Measurements from ENCODE around the gene FIGN. TPM values are rescaled to one million over a fixed set of nuclear protein-coding genes. Genes with fewer than 3 reads are reported as not detected.
A peak's percentile ranks its signal among the peaks of the same experiment; 100 is the strongest.

The FIGN gene
- polyA plus RNA-seq, 1 donor, result 1.3 TPM

DNA sequence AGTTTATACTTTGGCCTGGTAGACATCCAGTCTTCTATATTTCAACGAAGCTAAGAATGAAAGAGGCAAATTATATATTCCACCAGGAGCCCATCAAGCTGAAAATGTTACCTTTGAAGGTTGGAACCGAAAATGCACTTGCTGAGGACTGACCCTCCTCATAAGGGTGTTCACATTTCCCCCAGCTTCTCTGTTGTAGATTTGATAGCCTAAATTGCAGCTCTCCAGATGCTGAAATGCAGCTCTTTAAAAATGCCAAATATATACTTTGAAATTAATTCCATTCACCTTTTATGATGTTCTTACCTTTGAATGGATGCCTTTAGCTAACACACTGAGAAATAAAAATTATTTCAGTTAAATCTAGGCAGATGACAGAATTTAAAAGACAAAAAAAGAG lies 1.8 kb upstream of the FIGN start:
- no peak for DNase-seq

DNA sequence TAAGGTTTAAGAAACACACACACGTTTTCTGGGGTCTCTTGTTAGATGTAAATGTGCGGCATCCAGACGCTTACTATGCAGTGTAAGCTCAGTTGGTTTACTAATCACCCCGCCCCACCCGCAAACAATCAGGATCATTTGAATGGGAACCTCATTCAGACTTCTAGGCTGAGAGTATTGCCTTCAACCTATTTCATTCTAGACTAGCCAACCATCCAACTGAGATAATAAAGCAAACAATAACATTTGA lies 1.3 kb upstream of the FIGN start:
- Histone ChIP-seq H3K4me3 (ENCODE audit: low read length) (no peak overlapping the region), H3K36me3 (ENCODE audit: control insufficient read depth, insufficient read depth, low read length) (no peaks in the 10 kb centered on the region), H3K27ac (ENCODE audit: low read length) (no peak overlapping the region), H3K4me1 (ENCODE audit: control insufficient read depth, insufficient read depth, low read length) (no peaks in the 10 kb centered on the region), H3K9me3 (ENCODE audit: control insufficient read depth, low read depth, low read length) (peaks cover 2% of the 10 kb centered on the region), H3K27me3 (ENCODE audit: control insufficient read depth, insufficient read depth, low read length) (peaks cover 26% of the 10 kb centered on the region)
- DNase-seq, result no peak
- WGBS (ENCODE audit: insufficient coverage, low lambda C conversion rate), result no CpG with 5 or more reads among the region's 5 CpGs

More for the DNA sequence above, 1.8 kb upstream of the FIGN start:
- 29% methylated on average over 1 of the region's 2 CpGs for WGBS (ENCODE audit: insufficient coverage, low lambda C conversion rate)
- H3K27me3 ChIP-seq (ENCODE audit: control insufficient read depth, insufficient read depth, low read length), result peaks cover 26% of the 10 kb centered on the region
- H3K4me3 ChIP-seq (ENCODE audit: low read length), result no peak overlapping the region
- H3K4me1 ChIP-seq (ENCODE audit: control insufficient read depth, insufficient read depth, low read length), result no peaks in the 10 kb centered on the region
- no peaks in the 10 kb centered on the region for H3K36me3 ChIP-seq (ENCODE audit: control insufficient read depth, insufficient read depth, low read length)
- H3K27ac ChIP-seq (ENCODE audit: low read length), result no peak overlapping the region
- H3K9me3 ChIP-seq (ENCODE audit: control insufficient read depth, low read depth, low read length), result peaks cover 2% of the 10 kb centered on the region

DNA sequence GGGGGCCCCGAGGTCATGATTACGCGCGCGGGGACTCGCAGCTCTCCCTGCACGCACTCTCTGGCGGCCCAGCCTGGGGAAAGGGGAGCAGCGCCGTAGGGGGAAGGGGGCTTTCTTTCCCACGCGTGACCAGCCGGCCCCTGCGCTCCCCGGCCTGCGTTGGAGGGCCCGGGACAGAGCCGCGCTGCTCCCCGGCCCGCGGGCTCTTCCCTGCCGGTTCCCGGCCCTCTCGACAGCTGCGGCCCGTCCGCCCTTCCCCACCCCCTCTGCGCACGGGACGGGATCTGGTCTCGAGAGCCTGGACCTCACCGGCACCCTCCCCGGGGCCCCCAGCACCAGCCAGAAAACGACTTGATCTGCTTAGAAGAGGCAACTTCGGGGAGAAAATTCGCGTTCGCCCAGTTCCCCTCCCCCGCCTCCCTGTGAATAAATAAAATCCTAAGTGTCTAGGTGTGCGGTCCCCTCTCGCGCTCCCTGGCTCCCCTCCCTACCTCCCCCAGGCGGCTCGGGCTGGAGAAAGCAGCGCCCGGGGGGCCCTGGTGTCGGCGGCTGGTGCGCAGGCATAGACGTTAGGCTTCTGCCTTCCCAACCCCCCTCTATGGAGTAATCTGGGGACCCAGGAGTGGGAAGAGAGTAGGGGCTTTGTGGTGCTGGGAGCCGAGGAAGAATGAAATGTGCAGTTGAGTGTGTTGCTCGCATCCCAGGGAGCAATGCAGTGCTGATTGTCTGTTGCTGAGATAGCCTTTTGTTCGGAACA lies 803 bp upstream of the FIGN start:
- Histone ChIP-seq H3K9me3 (ENCODE audit: control insufficient read depth, low read depth, low read length) (peaks cover 2% of the 10 kb centered on the region), H3K36me3 (ENCODE audit: control insufficient read depth, insufficient read depth, low read length) (no peaks in the 10 kb centered on the region), H3K4me1 (ENCODE audit: control insufficient read depth, insufficient read depth, low read length) (no peaks in the 10 kb centered on the region), H3K27me3 (ENCODE audit: control insufficient read depth, insufficient read depth, low read length) (peaks cover 26% of the 10 kb centered on the region), H3K27ac (ENCODE audit: low read length) (no peak overlapping the region), H3K4me3 (ENCODE audit: low read length) (peak overlapping the region; percentile 49)
- peak in 1 of 2 donors; percentile 28 for DNase-seq
- WGBS (ENCODE audit: insufficient coverage, low lambda C conversion rate), result no CpG with 5 or more reads among the region's 54 CpGs

DNA sequence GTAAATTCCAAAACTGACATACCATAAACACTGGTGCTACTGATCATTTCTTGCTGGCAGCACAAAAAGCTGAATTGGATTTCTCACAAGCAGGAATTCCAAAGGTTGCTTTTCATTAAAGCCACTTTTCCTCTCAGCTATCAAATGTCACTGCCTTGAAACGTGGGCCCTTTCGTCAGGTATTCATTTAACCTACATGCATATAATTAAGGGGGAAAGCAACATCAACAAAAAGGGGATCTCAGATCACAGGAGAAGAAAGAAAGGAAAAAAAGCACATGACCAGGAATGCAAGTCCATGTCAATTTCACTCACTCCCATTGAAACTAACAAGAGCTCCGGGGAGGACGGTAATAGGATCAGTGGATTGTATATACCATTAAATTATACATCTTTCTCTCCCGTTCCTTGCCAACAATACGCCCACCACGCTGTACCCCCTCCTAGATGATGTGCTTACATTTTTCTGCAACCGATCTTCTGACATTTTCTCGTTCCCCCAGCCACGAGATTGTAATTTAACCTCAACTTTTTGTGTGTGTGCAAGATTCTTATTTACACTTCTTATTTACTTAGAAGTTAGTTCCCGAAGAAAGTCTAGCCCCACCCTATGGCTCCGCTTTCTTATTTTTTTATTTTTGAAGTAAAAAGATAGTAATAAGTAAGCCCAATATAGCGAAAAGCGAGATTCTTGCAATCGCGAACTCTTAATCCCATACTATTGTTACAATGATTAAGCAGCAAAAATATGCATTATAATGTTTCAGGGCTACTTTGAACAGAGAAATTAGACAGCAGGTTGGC lies 725 bp downstream of the FIGN start:
- Histone ChIP-seq H3K36me3 (ENCODE audit: control insufficient read depth, insufficient read depth, low read length) (no peaks in the 10 kb centered on the region), H3K4me1 (ENCODE audit: control insufficient read depth, insufficient read depth, low read length) (no peaks in the 10 kb centered on the region), H3K27ac (ENCODE audit: low read length) (no peak overlapping the region), H3K4me3 (ENCODE audit: low read length) (peak overlapping the region; percentile 49), H3K9me3 (ENCODE audit: control insufficient read depth, low read depth, low read length) (peaks cover 2% of the 10 kb centered on the region), H3K27me3 (ENCODE audit: control insufficient read depth, insufficient read depth, low read length) (peaks cover 24% of the 10 kb centered on the region)
- WGBS (ENCODE audit: insufficient coverage, low lambda C conversion rate), result 1% methylated on average over 12 of the region's 16 CpGs
- peak in 1 of 2 donors; percentile 7 for DNase-seq

DNA sequence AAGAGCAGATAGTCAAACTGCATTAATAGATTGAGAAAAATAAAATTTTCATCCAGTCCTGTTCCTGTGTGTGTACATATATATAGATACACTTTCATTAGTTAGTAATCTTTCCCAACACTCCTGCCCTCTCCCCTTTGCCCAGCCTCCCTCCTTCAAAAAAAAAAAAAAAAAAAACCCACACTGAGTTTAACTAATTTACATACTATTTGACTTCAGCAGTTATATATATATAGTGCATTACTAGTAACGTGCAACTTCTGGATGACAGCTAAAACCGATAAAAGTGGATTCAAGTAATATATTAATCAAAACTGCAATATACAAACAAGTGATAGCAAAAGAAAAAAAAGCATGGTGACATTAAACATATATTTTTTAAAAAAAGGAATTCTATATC lies 1.4 kb downstream of the FIGN start:
- 39% methylated on average over 2 of the region's 2 CpGs for WGBS (ENCODE audit: insufficient coverage, low lambda C conversion rate)
- peaks cover 2% of the 10 kb centered on the region for H3K9me3 ChIP-seq (ENCODE audit: control insufficient read depth, low read depth, low read length)
- H3K4me3 ChIP-seq (ENCODE audit: low read length), result no peak overlapping the region
- H3K36me3 ChIP-seq (ENCODE audit: control insufficient read depth, insufficient read depth, low read length), result no peaks in the 10 kb centered on the region
- peaks cover 23% of the 10 kb centered on the region for H3K27me3 ChIP-seq (ENCODE audit: control insufficient read depth, insufficient read depth, low read length)
- H3K4me1 ChIP-seq (ENCODE audit: control insufficient read depth, insufficient read depth, low read length), result no peaks in the 10 kb centered on the region
- no peak overlapping the region for H3K27ac ChIP-seq (ENCODE audit: low read length)
- no peak for DNase-seq

DNA sequence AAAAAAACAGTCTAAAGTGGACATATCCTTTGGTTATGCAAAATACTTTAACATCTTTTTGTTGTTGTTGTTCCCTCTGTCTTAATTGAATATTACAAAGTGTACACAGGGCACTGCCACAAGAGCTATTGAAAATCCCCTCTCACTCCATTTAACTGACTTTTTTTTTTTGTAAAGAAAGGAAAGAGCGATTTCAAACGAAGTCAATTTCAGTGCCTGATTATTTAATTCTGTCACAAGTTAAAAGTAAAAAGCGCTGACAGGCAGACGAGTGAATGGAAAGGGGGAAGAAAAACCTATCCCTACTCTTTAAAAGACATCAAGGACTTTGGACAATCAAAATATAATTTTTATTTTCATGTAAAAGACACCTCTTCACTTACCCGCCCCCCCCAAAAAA lies 1.9 kb downstream of the FIGN start:
- DNase-seq, result no peak
- Histone ChIP-seq H3K4me1 (ENCODE audit: control insufficient read depth, insufficient read depth, low read length) (no peaks in the 10 kb centered on the region), H3K27ac (ENCODE audit: low read length) (no peak overlapping the region), H3K36me3 (ENCODE audit: control insufficient read depth, insufficient read depth, low read length) (no peaks in the 10 kb centered on the region), H3K9me3 (ENCODE audit: control insufficient read depth, low read depth, low read length) (peaks cover 2% of the 10 kb centered on the region), H3K27me3 (ENCODE audit: control insufficient read depth, insufficient read depth, low read length) (peaks cover 22% of the 10 kb centered on the region), H3K4me3 (ENCODE audit: low read length) (no peak overlapping the region)
- no CpG with 5 or more reads among the region's 5 CpGs for WGBS (ENCODE audit: insufficient coverage, low lambda C conversion rate)

DNA sequence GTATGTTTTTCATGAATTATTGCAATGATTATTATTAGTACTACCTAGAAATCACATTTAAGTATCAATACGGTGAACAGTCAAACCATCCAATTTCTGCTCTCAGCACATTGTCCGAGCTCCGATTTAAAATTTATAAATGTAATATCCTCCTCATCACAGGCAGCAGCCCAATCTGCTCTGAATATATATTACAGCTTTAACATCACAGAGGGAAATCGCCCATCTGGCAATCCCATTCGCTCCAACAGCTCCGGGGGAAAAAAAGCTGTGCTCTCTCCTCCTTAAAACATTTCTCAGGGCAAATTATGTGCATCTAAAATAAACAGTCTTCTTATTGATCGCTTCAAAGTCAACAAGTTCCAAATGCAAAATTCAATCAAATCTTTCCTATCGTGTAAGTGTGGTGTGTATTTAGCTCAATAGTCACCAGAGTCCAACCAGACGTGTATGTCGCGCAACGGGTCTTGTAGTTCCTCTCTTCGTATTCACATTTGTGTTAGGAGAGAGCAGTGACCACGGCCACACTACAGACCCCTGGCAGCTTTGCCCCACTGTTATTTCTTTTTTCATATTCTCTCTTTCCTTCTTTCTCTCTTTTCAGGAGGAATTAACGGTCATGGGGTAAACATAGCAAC lies 2.4 kb downstream of the FIGN start:
- Histone ChIP-seq H3K27me3 (ENCODE audit: control insufficient read depth, insufficient read depth, low read length) (peaks cover 22% of the 10 kb centered on the region), H3K4me3 (ENCODE audit: low read length) (no peak overlapping the region), H3K27ac (ENCODE audit: low read length) (no peak overlapping the region), H3K36me3 (ENCODE audit: control insufficient read depth, insufficient read depth, low read length) (no peaks in the 10 kb centered on the region), H3K9me3 (ENCODE audit: control insufficient read depth, low read depth, low read length) (peaks cover 2% of the 10 kb centered on the region), H3K4me1 (ENCODE audit: control insufficient read depth, insufficient read depth, low read length) (no peaks in the 10 kb centered on the region)
- DNase-seq, result no peak
- WGBS (ENCODE audit: insufficient coverage, low lambda C conversion rate), result 59% methylated on average over 5 of the region's 15 CpGs

DNA sequence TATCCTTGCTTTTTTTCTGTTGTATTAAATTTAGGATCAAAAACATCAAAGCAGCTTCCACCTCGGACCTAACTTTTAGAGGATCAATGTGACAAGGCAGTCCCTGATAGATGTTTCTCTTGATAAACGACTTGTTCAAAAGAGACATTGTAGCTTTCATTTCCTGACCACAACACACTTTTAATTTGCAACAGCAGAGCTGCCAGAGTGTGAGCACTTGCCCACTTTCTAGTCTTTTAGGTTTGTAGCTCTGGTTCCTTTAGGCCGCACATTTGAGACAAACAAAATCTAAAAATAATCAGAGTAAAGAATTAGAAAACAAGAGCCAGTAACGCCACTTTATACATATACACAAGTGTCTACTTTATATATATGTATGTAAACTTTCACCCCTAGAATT lies 3.1 kb downstream of the FIGN start:
- Histone ChIP-seq H3K9me3 (ENCODE audit: control insufficient read depth, low read depth, low read length) (peaks cover 2% of the 10 kb centered on the region), H3K27me3 (ENCODE audit: control insufficient read depth, insufficient read depth, low read length) (peaks cover 22% of the 10 kb centered on the region), H3K4me1 (ENCODE audit: control insufficient read depth, insufficient read depth, low read length) (no peaks in the 10 kb centered on the region), H3K4me3 (ENCODE audit: low read length) (no peak overlapping the region), H3K27ac (ENCODE audit: low read length) (no peak overlapping the region), H3K36me3 (ENCODE audit: control insufficient read depth, insufficient read depth, low read length) (no peaks in the 10 kb centered on the region)
- DNase-seq, result no peak
- no CpG with 5 or more reads among the region's 4 CpGs for WGBS (ENCODE audit: insufficient coverage, low lambda C conversion rate)

DNA sequence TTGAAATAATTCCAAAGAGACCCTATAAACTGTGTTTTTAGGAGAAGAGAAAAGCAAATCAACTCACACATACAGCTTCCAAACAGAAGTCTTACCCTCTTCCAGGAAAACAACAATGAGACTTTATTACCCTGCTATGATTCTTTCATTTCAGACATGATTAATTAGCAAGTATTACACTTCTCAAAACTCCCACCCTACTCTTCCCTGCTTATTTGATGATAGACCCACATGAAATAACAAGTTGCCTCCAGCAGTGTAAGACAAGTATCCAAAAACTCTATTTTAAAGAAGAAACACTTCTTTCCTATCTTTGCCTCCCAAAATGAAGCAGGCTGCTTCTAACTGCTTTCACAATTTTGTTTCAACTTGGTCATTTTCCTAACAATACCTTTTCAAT lies 4.1 kb downstream of the FIGN start:
- H3K27ac ChIP-seq (ENCODE audit: low read length), result no peak overlapping the region
- DNase-seq, result no peak
- no peaks in the 10 kb centered on the region for H3K36me3 ChIP-seq (ENCODE audit: control insufficient read depth, insufficient read depth, low read length)
- H3K27me3 ChIP-seq (ENCODE audit: control insufficient read depth, insufficient read depth, low read length), result peaks cover 14% of the 10 kb centered on the region
- peaks cover under 1% of the 10 kb centered on the region for H3K9me3 ChIP-seq (ENCODE audit: control insufficient read depth, low read depth, low read length)
- H3K4me3 ChIP-seq (ENCODE audit: low read length), result no peak overlapping the region
- H3K4me1 ChIP-seq (ENCODE audit: control insufficient read depth, insufficient read depth, low read length), result no peaks in the 10 kb centered on the region

DNA sequence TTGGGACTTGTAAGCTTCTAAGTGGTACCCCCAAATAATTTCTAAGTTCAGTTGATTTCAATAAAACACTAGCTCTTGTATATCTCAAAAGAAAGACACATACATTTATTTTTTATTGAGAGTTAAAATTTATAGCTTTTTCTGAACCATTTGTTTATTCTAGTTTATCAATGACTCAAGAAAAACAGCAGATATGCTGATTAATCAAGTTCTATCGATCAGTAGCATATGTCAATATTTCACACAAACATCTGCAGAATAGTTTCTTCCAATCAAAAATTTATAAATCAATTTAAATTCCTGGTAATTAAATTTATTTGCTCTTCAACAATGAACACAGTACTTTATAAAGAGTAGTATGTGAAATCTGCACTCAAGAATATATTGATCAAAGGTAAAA lies 5.3 kb downstream of the FIGN start:
- H3K4me3 ChIP-seq (ENCODE audit: low read length), result no peak overlapping the region
- no peak for DNase-seq
- 100% methylated on average over 1 of the region's 1 CpG for WGBS (ENCODE audit: insufficient coverage, low lambda C conversion rate)
- H3K4me1 ChIP-seq (ENCODE audit: control insufficient read depth, insufficient read depth, low read length), result no peaks in the 10 kb centered on the region
- H3K27me3 ChIP-seq (ENCODE audit: control insufficient read depth, insufficient read depth, low read length), result peaks cover 8% of the 10 kb centered on the region
- no peaks in the 10 kb centered on the region for H3K36me3 ChIP-seq (ENCODE audit: control insufficient read depth, insufficient read depth, low read length)
- no peak overlapping the region for H3K27ac ChIP-seq (ENCODE audit: low read length)
- no peaks in the 10 kb centered on the region for H3K9me3 ChIP-seq (ENCODE audit: control insufficient read depth, low read depth, low read length)
